HG03280 (cell line): ENCODE measurements around the gene PAK1.

Experiments used
- ATAC-seq: cut with Tn5 transposase; IDR thresholded peaks from one replicate; pipeline ENCODE4 v1.9.1; 2021; ENCODE audit warnings: mild to moderate bottlenecking, moderate library complexity; ENCODE audit not compliant: unreplicated experiment

Gene PAK1

DNA sequence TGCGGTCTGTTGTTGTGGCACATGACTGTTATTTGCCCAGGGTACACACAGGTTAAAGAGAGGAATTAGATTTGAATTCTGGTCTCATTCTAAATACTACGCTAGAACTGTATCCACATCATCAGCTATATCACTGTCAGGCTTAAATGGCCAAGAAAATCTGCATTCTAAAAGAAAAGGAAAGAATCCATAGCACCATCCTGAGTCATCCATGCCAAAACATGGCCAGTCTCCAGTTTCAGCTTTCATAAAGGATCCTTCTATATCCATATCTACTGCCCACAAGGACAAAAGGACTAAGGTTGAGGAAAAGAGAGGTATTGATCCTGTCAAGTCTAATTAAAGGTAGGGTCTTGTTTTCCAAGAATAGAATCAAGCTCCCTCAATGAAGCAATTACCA lies 98.8 kb downstream of the PAK1 start:
- no peak for ATAC-seq

- no peak for ATAC-seq
Observed at GRCh38 chr11:77374611-77375031, 99.3 kb downstream of the PAK1 start.

- no peak for ATAC-seq
Observed at GRCh38 chr11:77374108-77374507, 99.8 kb downstream of the PAK1 start.

GRCh38 chr11:77372726-77373125 lies 101.2 kb downstream of the PAK1 start:
- no peak for ATAC-seq

- no peak for ATAC-seq
Observed at GRCh38 chr11:77371646-77372045, 102.2 kb downstream of the PAK1 start.

DNA sequence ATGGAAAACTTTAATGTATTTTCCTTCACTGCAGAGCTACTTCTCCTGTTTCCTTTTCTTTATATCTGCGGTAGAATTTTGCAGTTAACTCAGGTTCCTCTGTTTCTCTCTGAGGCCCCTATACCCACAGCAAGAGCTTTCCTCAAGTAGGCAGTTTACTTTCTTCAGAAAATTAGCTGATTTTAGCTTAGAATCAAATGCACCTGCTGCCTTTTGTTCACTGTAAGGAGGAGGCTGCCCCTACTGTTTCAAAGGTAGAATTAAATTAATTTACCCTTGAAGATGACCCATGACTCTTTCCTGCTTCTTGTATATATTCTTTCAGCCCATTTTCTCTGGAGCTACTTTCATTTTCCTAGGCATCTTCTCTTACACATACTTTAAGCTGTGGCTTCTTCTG lies 103.7 kb downstream of the PAK1 start:
- ATAC-seq = no peak

DNA sequence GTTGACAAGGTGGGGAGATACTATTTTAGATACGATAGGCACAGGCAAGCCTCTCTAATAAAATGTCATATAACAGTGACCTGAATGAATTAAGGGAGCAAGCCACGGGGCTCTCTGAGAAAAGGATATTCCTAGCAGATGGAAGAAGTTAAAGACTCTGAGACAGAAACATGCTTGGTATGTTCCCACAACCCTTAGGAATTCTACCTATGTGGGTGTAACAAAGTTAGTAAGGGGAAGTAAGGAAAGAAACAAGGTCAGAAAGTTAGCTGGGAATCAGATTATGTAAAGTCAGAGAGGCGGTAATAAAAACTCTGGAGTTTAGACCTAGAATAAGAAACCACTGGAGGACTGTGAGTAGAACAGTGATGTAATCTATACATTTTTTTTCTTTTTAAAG lies 112.7 kb downstream of the PAK1 start:
- ATAC-seq = no peak

DNA sequence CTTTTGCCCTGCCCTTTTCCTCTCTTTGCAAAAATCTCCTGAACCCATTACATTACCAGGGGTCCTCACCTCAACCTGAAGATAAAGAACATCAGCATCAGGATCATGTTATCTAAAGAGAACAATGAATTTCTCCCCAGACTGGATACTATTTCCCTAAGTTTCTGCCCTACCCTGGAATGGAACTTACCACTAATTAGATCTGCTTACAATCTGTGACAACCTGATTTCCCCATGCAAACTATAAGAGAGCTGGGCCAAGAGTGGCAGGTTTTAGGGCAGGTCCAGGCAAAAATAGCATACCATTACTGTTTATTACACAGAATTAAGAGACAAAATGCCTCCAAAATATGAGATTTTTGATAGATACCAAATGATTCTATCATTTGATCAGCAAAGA lies 114.4 kb downstream of the PAK1 start:
- ATAC-seq = no peak

GRCh38 chr11:77353131-77353530 lies 120.8 kb downstream of the PAK1 start:
- ATAC-seq = no peak

- no peak for ATAC-seq
Observed at GRCh38 chr11:77351281-77351886, 122.5 kb downstream of the PAK1 start.

- ATAC-seq = no peak
Observed at GRCh38 chr11:77347948-77348347, 125.9 kb downstream of the PAK1 start.

- ATAC-seq = no peak
Observed at GRCh38 chr11:77346906-77347603, 126.8 kb downstream of the PAK1 start.

DNA sequence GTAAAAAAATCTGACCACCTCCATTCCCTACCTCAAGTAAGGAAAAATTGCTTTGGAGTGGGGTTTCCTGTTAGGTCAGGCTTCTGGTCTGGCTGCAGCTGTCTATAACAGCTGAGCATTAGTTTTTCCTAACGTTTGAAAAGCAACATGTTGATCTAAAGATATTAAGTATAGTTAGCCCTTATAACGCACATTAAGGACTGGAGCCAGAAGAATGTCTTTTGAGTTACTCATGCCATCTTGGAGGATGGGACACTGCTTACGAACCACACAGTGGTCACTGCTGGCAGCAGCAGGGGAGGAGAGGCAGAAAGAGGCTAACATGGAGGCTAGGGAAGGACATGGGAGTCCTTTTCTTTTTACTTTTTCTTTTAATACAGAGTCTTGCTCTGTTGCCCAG lies 128.3 kb downstream of the PAK1 start:
- no peak for ATAC-seq

GRCh38 chr11:77340501-77340900 lies 133.4 kb downstream of the PAK1 start:
- no peak for ATAC-seq

- ATAC-seq = no peak
Observed at GRCh38 chr11:77332259-77332658, 141.6 kb downstream of the PAK1 start.

GRCh38 chr11:77325159-77325558 lies 148.7 kb downstream of the PAK1 start:
- no peak for ATAC-seq

GRCh38 chr11:77324508-77324907 lies 149.4 kb downstream of the PAK1 start:
- no peak for ATAC-seq

DNA sequence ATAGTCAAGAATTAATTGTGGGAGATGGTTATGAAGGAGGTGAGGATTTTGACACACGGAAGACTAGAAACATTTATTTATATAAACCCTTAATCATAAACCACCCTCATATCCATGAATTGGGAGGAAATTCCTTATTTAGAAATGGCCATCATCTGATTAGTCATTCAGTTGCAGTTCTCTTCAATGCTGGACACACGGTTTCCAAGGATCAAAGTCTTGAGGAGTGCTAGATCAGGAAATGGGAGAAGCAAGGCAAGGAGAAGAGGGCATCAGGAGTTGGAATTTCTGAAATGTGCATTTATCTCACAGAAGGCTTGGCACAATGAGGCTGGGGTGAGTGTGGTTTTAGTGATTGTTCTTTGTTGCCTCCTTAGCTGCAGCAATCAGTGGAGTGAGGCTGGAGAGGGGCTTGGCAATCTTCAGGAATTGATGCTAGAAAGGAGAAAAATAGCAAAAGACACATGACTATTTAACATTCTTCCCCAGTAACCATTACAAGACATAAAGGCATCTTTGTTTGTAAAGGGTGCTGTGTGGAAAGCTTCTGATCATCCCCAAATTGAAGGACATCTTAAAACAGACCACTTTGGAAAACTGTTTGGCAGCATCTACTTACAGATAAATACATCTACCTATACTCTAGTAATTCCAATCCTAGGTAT lies 150.8 kb downstream of the PAK1 start:
- no peak for ATAC-seq

DNA sequence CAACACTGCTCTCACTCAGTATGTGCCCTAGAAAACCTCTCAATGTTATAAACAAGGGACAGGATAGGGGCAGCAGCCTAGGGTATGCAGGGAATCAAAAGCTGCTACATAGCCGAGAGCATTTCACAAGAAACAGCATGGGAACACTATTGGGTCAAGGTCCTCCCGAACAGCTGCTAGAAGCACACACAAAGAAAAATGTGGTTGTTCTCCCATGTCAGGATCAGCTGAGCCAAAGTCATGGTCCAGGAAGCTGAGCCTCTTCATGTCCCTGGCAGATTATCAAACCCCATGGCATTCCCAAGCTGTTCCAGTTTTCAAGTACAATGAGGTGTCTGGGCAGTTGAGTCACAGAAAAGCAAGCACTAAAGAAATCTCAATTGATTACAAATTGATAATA lies 151.4 kb downstream of the PAK1 start:
- ATAC-seq = no peak

GRCh38 chr11:77320351-77320750 lies 153.5 kb downstream of the PAK1 start:
- ATAC-seq = no peak

DNA sequence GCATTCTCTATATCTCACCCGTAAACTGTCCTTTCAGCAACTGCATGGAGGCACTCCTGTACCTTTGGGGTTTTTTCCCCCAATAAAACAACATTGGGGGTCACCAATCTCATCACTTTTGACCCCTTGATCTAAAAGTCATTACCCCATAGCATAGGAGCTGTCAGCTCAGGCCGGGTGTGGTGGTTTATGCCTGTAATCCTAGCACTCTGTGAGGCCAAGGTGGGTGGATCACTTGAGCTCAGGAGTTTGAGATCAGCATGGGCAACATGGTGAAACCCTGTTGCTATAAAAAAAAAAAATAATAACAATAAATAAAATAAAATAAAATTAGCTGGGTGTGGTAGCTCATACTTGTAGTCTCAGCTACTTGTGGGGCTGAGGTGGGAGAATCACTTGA lies 155.3 kb downstream of the PAK1 start:
- no peak for ATAC-seq

GRCh38 chr11:77316733-77317342 lies 157.1 kb downstream of the PAK1 start:
- ATAC-seq = no peak
